GM06990 (cell line): ENCODE measurements around the gene NEK6.

Experiments
- DNase-seq: peaks from one replicate; pipeline ENCODE4 v3.0.0-alpha.2; 2011; ENCODE audit not compliant: insufficient read length; ENCODE audit errors: extremely low read depth
- H3K27me3 ChIP-seq: replicated peaks from 2 replicates; pipeline ENCODE4 v1.6.0; 2011; ENCODE audit warnings: low read length; ENCODE audit not compliant: control insufficient read depth, insufficient read depth
- H3K36me3 ChIP-seq: 2 replicates; pipeline ENCODE4 v1.5.1; 2011; ENCODE audit warnings: low read length; ENCODE audit not compliant: control insufficient read depth, insufficient read depth
- H3K4me3 ChIP-seq: replicated peaks from 2 replicates; pipeline ENCODE4 v1.5.1; 2011; ENCODE audit warnings: low read depth, mild to moderate bottlenecking, control low read depth, low read length
- CTCF ChIP-seq: IDR thresholded peaks from 2 replicates; pipeline ENCODE4 v1.5.1; 2011; ENCODE audit warnings: low read length, control low read depth, mild to moderate bottlenecking, inconsistent platforms; ENCODE audit not compliant: insufficient read depth, poor library complexity, severe bottlenecking

Gene NEK6

GRCh38 chr9:124293718-124294506 lies 36.2 kb downstream of the NEK6 start:
- H3K4me3 ChIP-seq, result peak overlapping the region; percentile 35
- TF ChIP-seq CTCF, result no peak
- H3K36me3 ChIP-seq, result peaks cover 48% of the 10 kb centered on the region
- no peak for DNase-seq
- no peaks in the 10 kb centered on the region for H3K27me3 ChIP-seq

- DNase-seq, result no peak
- peaks cover 43% of the 10 kb centered on the region for H3K36me3 ChIP-seq
- H3K27me3 ChIP-seq, result no peaks in the 10 kb centered on the region
- no peak overlapping the region for H3K4me3 ChIP-seq
- TF ChIP-seq CTCF, result no peak
These were observed 37.5 kb downstream of the NEK6 start for GRCh38 chr9:124295159-124295794.

GRCh38 chr9:124296094-124296493 lies 38.3 kb downstream of the NEK6 start:
- Histone ChIP-seq H3K36me3 (peaks cover 46% of the 10 kb centered on the region), H3K4me3 (no peak overlapping the region), H3K27me3 (no peaks in the 10 kb centered on the region)
- DNase-seq, result no peak
- no peak for TF ChIP-seq CTCF

GRCh38 chr9:124296796-124297550 lies 39.2 kb downstream of the NEK6 start:
- TF ChIP-seq CTCF, result no peak
- DNase-seq, result no peak
- no peak overlapping the region for H3K4me3 ChIP-seq
- peaks cover 52% of the 10 kb centered on the region for H3K36me3 ChIP-seq
- H3K27me3 ChIP-seq, result no peaks in the 10 kb centered on the region

GRCh38 chr9:124297551-124297901 lies 39.8 kb downstream of the NEK6 start:
- peaks cover 58% of the 10 kb centered on the region for H3K36me3 ChIP-seq
- DNase-seq, result no peak
- TF ChIP-seq CTCF, result no peak
- H3K27me3 ChIP-seq, result no peaks in the 10 kb centered on the region
- no peak overlapping the region for H3K4me3 ChIP-seq
